Suprapubic skin (tissue), 4 donors: ENCODE results near the gene EHMT2. TPM values are rescaled to one million over a fixed set of nuclear protein-coding genes. Genes with fewer than 3 reads are reported as not detected.
"Not testable (repeated sequence)": the region's sequence is repeated elsewhere in the genome, so short reads cannot be mapped to it uniquely, and the experiment has no call there.

Source experiments
- DNase-seq, 2 donors: peaks; one replicate each; pipeline ENCODE4 v3.0.0-alpha.2; 2019; ENCODE audit warnings: low spot score in 2 of 2
- H3K27ac ChIP-seq: fragments of 200-600 bp; sonication (generic); one replicate; pipeline ENCODE4 v1.5.1; 2019
- H3K27me3 ChIP-seq: fragments of 200-600 bp; sonication (generic); one replicate; pipeline ENCODE4 v1.5.1; 2019
- H3K36me3 ChIP-seq: fragments of 200-600 bp; sonication (generic); one replicate; pipeline ENCODE4 v1.5.1; 2019
- H3K4me1 ChIP-seq: fragments of 200-600 bp; sonication (generic); one replicate; pipeline ENCODE4 v1.5.1; 2019
- H3K4me3 ChIP-seq: fragments of 200-600 bp; sonication (generic); one replicate; pipeline ENCODE4 v1.5.1; 2019; ENCODE audit warnings: mild to moderate bottlenecking
- H3K9me3 ChIP-seq: fragments of 200-600 bp; sonication (generic); one replicate; pipeline ENCODE4 v1.5.1; 2019
- EP300 ChIP-seq: sonication (generic); formaldehyde crosslinking; IDR thresholded peaks from one replicate; pipeline ENCODE4 v1.6.1; 2017; ENCODE audit warnings: antibody characterized with exemption
- POLR2A ChIP-seq, 2 donors: fragments of 450-650 bp; IDR thresholded peaks; one replicate each; pipeline ENCODE4 v1.6.1; 2017; ENCODE audit warnings: antibody characterized with exemption in 2 of 2, mild to moderate bottlenecking in 2 of 2, moderate library complexity in 2 of 2
- POLR2AphosphoS5 ChIP-seq, 3 donors: sonication (generic); formaldehyde crosslinking; IDR thresholded peaks; one replicate each; pipeline ENCODE4 v1.6.1; 2017; ENCODE audit warnings: antibody characterized with exemption in 3 of 3
- WGBS: methylation state at CpG from one replicate; pipeline ENCODE4 v1.1.5; 2018; 5-methylcytosine and 5-hydroxymethylcytosine counted together
- total RNA-seq, 4 donors: library from RNA; depleted of rRNA; stranded (reverse); fragments of >200 nt; gene quantifications; one replicate each; pipeline ENCODE4 v1.1.0, GENCODE V29; 2016
- TF ChIP-seq, protein P1 (sequence below), 2 donors: fragments of 200-600 bp in 1 of 2; fragments of 450-650 bp in 1 of 2; sonication (generic) in 1 of 2; IDR thresholded peaks; one replicate each; pipeline ENCODE4 v1.5.1; 2016 to 2019; ENCODE audit warnings: antibody characterized with exemption in 2 of 2, mild to moderate bottlenecking in 1 of 2, moderate library complexity in 1 of 2

EHMT2 gene
- total RNA-seq, 4 donors from 2014 or later, result 38.7 to 48.9 (median 42.9) TPM

DNA sequence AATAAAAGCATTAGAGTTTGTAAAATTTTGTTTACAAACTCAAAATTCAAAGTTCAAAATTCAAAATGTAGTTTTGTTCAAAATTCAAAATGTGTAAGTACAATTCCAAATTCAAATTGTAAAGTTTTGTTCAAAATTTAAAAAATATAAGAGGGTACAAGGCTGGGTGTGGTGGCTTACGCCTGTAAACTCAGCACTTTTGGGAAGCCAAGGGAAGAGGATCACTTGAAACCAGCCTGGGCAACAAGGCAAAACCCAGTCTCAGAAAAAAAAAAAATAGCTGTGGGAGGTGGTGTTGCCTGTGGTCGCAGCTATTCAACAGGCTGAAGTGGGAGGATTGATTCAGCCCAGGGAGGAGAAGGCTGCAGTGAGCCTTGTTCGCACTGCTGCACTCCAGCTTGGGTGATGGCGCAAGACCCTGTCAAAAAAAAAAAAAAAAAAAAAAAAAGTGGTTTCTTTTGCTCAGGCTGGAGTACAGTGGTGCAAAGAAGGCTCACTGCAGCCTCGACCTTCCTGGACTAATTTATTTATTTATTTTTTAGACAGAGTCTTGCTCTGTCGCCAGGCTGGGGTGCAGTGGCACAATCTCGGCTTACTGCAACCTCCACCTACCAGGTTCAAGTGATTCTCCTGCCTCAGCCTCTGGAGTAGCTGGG lies 9.8 kb upstream of the EHMT2 start:
- 48% methylated on average over 7 of the region's 7 CpGs for WGBS
- H3K4me1 ChIP-seq, result peaks cover 15% of the 10 kb centered on the region
- no peaks in the 10 kb centered on the region for H3K9me3 ChIP-seq
- no peak for DNase-seq
- H3K27me3 ChIP-seq, result no peaks in the 10 kb centered on the region
- H3K4me3 ChIP-seq, result no peak overlapping the region
- no peak overlapping the region for H3K27ac ChIP-seq
- no peaks in the 10 kb centered on the region for H3K36me3 ChIP-seq
- TF ChIP-seq, protein P1, sequence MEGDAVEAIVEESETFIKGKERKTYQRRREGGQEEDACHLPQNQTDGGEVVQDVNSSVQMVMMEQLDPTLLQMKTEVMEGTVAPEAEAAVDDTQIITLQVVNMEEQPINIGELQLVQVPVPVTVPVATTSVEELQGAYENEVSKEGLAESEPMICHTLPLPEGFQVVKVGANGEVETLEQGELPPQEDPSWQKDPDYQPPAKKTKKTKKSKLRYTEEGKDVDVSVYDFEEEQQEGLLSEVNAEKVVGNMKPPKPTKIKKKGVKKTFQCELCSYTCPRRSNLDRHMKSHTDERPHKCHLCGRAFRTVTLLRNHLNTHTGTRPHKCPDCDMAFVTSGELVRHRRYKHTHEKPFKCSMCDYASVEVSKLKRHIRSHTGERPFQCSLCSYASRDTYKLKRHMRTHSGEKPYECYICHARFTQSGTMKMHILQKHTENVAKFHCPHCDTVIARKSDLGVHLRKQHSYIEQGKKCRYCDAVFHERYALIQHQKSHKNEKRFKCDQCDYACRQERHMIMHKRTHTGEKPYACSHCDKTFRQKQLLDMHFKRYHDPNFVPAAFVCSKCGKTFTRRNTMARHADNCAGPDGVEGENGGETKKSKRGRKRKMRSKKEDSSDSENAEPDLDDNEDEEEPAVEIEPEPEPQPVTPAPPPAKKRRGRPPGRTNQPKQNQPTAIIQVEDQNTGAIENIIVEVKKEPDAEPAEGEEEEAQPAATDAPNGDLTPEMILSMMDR (IDR thresholded peaks at IDR 0.05), result no peak
- TF ChIP-seq EP300, result no peak
- TF ChIP-seq POLR2A (IDR thresholded peaks at IDR 0.05), result no peak
- TF ChIP-seq POLR2AphosphoS5 (IDR thresholded peaks at IDR 0.05), result no peak

DNA sequence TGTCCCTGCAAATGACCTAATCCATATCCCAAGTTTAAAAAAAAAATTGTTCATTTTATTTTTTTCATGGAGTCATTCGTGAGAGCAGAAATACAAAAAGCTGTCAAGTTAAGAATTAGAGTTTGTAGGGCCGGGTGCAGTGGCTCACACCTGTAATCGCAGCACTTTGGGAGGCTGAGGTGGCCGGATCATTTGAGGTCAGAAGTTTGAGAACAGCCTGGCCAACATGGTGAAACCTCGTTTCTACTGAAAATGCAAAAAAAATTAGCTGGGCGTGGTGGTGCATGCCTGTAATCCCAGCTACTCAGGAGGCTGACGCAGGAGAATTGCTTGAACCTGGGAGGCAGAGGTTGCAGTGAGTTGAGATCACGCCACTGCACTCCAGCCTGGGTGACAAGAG lies 9.2 kb upstream of the EHMT2 start:
- not testable (repeated sequence) for H3K36me3 ChIP-seq, H3K27me3 ChIP-seq, H3K4me3 ChIP-seq, H3K9me3 ChIP-seq, DNase-seq, H3K27ac ChIP-seq
- peaks cover 16% of the 10 kb centered on the region for H3K4me1 ChIP-seq
- WGBS, result 79% methylated on average over 8 of the region's 8 CpGs

DNA sequence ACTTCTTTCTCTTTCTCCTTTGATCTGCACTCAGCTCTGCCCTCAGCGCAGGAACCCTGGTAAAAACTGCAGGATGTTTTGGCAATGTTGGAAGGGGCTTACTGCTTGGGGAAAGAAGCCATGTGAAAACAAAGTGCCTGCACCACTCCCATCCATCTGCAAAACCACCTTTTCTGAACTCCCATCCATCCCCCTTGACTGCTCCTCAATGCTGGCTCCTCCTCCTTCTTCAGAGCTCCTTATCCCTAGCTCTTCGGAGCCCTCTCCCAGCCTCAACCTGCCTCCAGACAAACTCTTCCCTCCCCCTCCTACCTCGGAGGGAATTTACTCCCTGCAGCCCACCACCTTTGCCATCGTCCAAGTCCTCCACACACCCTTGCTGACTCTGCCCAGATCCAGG lies 8.6 kb upstream of the EHMT2 start:
- no peak for DNase-seq
- no peak for TF ChIP-seq EP300
- TF ChIP-seq, protein P1 (IDR thresholded peaks at IDR 0.05), result no peak
- TF ChIP-seq POLR2A (IDR thresholded peaks at IDR 0.05), result no peak
- TF ChIP-seq POLR2AphosphoS5 (IDR thresholded peaks at IDR 0.05), result no peak
- WGBS, result 42% methylated on average over 4 of the region's 4 CpGs
- Histone ChIP-seq H3K4me1 (peaks cover 19% of the 10 kb centered on the region), H3K4me3 (no peak overlapping the region), H3K27me3 (no peaks in the 10 kb centered on the region), H3K9me3 (no peaks in the 10 kb centered on the region), H3K36me3 (no peaks in the 10 kb centered on the region), H3K27ac (no peak overlapping the region)

DNA sequence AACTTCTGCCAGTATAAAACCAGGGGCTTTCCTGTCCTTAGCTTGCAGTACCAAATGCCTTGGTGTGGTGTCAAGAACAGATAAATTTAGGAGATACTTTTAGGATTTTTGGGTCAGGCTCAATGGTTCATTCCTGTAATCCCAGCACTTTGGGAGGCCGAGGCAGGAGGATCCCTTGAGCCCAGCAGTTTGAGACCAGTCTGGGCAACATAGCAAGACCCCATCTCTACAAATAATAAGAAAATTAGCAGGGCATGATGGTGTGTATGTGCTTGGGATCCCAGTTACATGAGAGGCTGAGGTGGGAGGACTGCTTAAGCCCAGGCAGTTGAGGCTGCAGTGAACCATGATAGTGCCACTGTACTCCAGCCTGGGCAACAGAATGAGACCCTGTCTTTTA lies 7.5 kb upstream of the EHMT2 start:
- Histone ChIP-seq H3K27ac (no peak overlapping the region), H3K4me3 (no peak overlapping the region), H3K36me3 (no peaks in the 10 kb centered on the region), H3K9me3 (no peaks in the 10 kb centered on the region), H3K27me3 (no peaks in the 10 kb centered on the region), H3K4me1 (peaks cover 21% of the 10 kb centered on the region)
- no peak for TF ChIP-seq POLR2AphosphoS5 (IDR thresholded peaks at IDR 0.05)
- no peak for TF ChIP-seq POLR2A (IDR thresholded peaks at IDR 0.05)
- TF ChIP-seq, protein P1 (IDR thresholded peaks at IDR 0.05), result no peak
- no peak for TF ChIP-seq EP300
- 95% methylated on average over 1 of the region's 1 CpG for WGBS
- no peak for DNase-seq

DNA sequence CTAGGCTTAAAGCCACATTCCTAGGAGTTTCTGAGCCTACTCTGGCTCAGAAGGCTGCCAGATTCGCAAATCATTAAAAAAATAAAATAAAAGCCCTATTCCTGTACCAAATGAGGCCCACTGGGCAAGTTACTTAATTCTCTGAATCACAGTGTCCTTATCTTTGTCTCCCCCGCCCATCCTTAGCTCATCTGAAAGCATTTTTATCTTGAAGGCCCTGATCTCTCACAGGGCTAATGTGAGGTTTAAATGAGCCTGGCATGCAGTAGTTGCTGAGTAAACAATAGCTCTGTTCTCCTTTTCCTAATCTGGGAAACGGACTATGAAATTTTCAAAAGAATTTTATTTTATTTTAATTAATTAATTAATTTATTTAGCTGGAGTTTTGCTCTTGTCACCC lies 6.5 kb upstream of the EHMT2 start:
- DNase-seq, result no peak
- no peaks in the 10 kb centered on the region for H3K36me3 ChIP-seq
- H3K4me3 ChIP-seq, result no peak overlapping the region
- peaks cover 32% of the 10 kb centered on the region for H3K4me1 ChIP-seq
- H3K9me3 ChIP-seq, result no peaks in the 10 kb centered on the region
- TF ChIP-seq POLR2A (IDR thresholded peaks at IDR 0.05) (no peak), EP300 (no peak), POLR2AphosphoS5 (IDR thresholded peaks at IDR 0.05) (no peak)
- TF ChIP-seq, protein P1 (IDR thresholded peaks at IDR 0.05), result no peak
- 89% methylated on average over 3 of the region's 3 CpGs for WGBS
- no peaks in the 10 kb centered on the region for H3K27me3 ChIP-seq
- H3K27ac ChIP-seq, result no peak overlapping the region
